Left colon (tissue), 2 donors: ENCODE results near the gene ZYX. TPM values are rescaled to one million over a fixed set of nuclear protein-coding genes. Genes with fewer than 3 reads are reported as not detected.
"Not testable (repeated sequence)": the region's sequence is repeated elsewhere in the genome, so short reads cannot be mapped to it uniquely, and the experiment has no call there.

Experiments used
- ATAC-seq: fragments of 200-7000 bp; cut with Tn5 transposase; one replicate; pipeline ENCODE4 v1.9.1; 2020; ENCODE audit warnings: mild to moderate bottlenecking, moderate library complexity
- DNase-seq, 2 donors: peaks; one replicate each; pipeline ENCODE4 v3.0.0-alpha.2; 2020
- intact Hi-C, 2 donors: fragments of 100-400 bp; cut with DNase I in 1 of 2; cut with micrococcal nuclease in 1 of 2; formaldehyde crosslinking; loops; one replicate each; pipeline versions ENCODE4 v1.11.2 to v1.14.0; 2022; cut with DNase I, micrococcal nuclease
- total RNA-seq, 2 donors: library from RNA; stranded (reverse); fragmentation: NEBNext Ultra II Directional; extraction: Animal tissue kit (Norgen Biotek cat#: 25700); gene quantifications; one replicate each; pipeline ENCODE4 v1.2.1, GENCODE V29; 2021
- donor health status: DM: no; HTN: no; CAD: no.
- donor health status: DM: yes; HTN: yes; CAD: no.

ZYX gene
- total RNA-seq, 2 donors from 2014 or later = 70.1 to 84.4 TPM

DNA sequence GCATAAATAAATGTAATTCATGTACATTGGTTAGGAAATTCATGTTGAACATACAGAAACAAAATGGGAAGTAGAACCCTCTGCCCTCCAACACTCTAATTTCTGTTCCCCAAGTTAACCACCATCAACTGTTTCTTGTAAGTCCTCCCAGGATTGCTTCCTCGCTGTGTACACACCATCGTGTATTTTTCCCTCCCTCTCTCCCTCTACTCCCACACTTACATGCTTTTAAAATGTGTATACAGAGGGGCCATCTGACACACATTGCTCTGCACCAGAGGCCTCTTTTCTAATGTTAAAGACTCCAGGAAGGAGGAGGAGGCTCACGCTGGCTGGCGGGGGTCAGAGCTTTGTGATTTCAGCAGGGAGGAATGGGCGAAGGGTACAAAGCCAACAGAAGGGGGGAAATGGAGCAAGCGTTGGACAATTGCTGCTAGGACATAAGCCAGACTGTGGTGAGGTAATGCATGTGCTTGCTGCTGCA, 29.4 kb downstream of the ZYX start:
- intact Hi-C loops = loop anchor here in 1 of 2 donors (10.0 kb wide), 1 partner anchor 86 kb away; no protein-coding TSS in a partner anchor
- ATAC-seq (no peak), DNase-seq (no peak)

DNA sequence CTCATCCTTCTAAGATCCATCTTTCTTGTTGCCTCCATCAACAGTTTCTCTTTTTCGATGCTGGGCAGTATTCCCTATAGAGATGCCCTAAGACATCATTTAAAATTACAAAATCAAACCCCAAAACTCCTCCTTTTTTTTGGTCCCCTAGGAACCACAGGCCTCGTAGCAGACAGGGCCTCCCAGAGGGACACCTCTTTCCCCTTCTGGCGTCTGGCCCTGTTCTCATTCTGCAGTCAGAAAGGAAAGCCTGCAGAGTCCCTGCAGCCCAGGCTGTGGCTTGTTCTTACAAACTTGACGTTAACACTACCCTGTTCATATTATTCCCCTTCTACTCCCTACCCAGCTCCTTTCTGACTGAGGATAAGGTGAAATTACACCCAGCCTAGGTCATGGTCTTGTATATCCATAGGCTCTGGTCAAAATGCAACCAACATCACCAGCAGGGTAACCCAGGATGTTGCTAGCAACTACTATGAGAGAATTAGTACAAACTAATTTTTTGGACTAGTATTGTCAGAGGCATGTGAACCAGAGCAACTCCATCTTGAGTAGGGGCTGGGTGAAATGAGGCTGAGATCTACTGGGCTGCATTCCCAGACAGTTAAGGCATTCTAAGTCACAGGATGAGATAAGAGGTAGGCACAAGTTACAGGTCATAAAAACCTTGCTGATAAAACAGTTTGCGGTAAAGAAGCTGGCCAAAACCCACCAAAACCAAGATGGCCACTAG, 31.0 kb downstream of the ZYX start:
- DNase-seq (no peak), ATAC-seq (no peak)
- intact Hi-C loops = loop anchor here in 1 of 2 donors (10.0 kb wide), 1 partner anchor 87 kb away; no protein-coding TSS in a partner anchor

DNA sequence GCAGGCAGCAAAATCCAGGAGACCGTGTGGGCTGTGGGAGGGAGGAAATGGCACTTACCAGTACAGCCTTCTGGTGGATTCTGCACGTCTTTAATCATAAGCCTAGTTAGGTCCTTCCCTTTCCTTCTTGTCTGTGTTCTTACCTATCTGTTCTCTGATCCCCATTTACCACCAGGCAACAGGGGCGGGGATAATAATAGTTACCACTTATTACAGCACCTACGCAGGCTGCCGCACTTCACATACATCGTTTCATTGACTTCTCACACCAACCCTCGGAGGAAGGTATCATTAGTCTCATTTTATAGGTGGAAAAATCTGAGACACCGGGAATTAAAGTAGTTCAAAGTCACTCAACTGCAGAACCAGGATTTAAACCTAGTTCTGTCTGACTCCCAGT, 32.0 kb downstream of the ZYX start:
- DNase-seq = no peak
- intact Hi-C loops = loop anchor here in 1 of 2 donors (10.0 kb wide), 1 partner anchor 88 kb away; no protein-coding TSS in a partner anchor
- ATAC-seq = no peak

DNA sequence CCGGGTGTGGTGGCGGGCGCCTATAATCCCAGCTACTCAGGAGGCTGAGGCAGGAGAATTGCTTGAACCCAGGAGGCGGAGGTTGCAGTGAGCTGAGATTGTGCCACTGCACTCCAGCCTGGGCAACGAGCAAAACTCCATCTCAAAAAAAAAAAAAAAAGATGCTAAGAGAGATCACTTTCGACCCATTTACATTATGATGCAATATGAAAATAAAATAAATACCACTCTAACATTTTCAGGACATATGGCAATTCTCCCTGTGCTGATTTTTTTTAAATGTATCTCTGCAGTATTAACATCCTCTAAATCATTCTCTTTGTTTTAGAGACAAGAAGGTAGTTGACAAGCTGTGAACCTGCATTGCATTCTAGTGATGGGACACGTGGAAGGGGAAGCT, 34.1 kb downstream of the ZYX start:
- ATAC-seq, DNase-seq: not testable (repeated sequence)
- intact Hi-C loops = loop anchor here in 1 of 2 donors (10.0 kb wide), 1 partner anchor 90 kb away; no protein-coding TSS in a partner anchor

DNA sequence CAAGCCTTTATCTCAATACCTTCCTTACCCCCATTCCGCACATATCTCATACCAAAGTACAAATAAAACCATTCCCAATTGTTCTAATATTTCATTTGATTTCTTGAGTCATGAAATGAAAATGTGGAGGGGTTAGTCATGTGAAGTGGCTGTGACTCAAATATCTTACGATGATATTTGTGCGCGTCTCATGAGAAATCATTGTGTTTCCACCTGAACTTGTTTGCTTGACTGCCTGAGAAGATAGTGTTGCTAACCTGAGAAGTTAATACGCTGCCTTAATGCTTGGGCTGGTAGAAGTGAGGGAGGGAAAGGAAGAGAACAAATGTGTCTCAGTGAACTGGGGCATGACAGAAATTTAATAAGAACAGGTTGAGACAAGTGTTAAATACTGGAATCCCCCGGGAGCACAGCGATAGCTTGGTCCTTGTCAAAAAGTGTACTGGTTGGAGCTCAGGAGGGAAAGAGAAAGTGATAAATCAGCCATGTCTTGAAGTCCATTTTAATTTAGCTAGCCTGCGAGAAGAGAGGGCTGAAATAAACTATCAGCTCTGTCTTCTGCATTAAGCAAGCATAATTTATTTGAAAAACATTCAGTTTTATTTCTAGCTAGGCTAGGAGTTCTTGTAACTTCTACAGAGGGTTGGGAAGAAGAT, 34.7 kb downstream of the ZYX start:
- ATAC-seq (no peak), DNase-seq (no peak)
- intact Hi-C loops = loop anchor here in 1 of 2 donors (2.0 to 10.0 kb wide), 2 partner anchors 91 to 175 kb away; no protein-coding TSS in a partner anchor

DNA sequence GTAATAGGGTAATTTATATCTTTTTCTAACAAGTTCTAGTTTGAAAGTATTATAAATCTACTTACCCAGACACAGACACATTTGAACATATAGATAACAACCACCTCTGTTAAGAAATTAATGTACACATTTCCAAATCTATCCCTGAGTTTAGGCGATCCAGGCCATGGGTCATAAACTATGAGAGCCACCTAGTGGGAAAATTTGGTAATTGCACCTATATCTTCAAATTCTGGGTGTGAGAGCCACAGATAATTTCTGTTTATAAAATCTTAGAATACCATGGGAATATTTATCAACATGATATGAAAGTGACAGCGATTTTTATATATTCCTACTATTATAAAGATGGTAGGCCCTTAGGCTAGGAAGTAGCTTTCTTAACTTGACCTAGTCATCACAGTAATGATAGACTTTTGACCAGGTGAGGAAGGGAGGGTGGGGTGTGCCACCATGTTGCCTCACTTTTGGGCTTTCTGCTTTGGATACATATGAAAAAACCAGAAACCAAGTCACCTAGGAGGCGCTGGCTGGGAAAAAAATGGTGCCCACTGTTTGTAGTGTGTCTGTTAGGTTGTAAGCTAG, 35.5 kb downstream of the ZYX start:
- DNase-seq (no peak), ATAC-seq (peak; percentile 39)
- intact Hi-C loops = loop anchor here in 1 of 2 donors (2.0 to 10.0 kb wide), 2 partner anchors 92 to 176 kb away; no protein-coding TSS in a partner anchor

DNA sequence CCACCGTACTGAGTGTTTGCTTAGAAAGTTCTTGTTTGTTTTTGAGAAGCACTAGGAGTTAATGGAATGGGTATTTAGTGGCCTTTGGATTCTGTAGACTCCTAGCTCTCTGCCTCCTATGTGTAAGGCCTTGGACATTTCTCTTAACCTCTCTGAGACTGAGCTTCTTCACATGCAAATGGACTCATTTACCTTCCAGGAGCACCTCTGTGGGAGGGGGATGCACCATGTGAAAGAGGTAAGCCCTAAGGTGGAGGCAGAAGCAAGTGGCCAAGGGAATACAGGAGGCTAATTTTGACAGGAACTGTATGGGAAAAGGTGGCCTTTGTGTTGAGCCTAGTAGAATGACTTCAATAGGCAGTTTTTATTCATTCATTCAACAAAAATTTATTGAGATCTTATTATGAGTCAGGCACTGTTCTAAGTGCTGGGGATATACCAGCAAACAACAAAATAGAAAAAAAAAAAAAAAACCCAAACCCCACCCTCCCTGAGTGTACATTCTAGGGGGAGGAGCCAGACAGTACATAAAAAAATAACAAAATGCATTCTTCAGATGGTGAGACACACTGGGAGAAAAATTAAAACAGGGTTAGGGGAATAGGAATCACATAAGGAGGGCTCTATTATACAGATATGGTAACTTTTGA, 36.7 kb downstream of the ZYX start:
- peak; percentile 22 for ATAC-seq
- intact Hi-C loops = loop anchor here in 1 of 2 donors (2.0 to 10.0 kb wide), 2 partner anchors 93 to 177 kb away; no protein-coding TSS in a partner anchor
- DNase-seq = no peak

DNA sequence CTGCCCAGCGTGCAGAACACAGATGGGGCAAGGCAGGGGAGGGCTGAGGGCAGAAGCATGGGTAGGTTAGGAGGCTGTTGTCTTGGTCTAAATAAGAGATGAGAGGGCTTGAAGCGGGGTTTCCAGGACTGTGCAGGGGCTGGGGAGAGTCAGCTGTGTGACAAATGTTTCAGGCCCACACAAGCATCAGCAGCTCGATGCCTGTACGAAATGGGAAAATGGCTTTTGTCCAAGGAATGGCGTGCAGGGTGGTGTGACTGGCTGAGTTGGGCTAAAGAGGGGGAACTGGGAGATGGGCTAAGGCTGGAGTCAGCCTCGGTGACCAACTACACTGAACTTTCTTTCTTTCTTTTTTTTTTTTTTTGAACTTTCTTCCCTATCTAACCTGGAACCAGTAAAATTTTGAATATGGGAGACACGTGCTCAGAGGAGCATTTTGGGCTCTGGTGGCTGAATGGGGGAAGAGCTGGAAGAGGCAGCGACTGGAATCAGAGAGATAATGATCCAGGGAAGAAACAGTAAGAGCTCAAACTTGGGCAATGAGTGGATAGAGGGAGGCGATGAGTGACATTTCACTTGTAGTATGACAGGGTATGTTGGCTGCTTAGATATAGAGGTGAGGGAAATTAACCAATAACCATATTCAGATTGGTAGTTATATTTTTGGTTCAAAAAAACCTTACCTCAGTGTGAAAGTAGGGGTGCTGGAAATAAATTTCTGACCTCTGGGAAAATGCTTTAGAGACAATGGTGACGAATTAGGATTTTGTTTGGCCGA, 37.7 kb downstream of the ZYX start:
- intact Hi-C loops = loop anchor here in 1 of 2 donors (10.0 kb wide), 1 partner anchor 94 kb away; no protein-coding TSS in a partner anchor

DNA sequence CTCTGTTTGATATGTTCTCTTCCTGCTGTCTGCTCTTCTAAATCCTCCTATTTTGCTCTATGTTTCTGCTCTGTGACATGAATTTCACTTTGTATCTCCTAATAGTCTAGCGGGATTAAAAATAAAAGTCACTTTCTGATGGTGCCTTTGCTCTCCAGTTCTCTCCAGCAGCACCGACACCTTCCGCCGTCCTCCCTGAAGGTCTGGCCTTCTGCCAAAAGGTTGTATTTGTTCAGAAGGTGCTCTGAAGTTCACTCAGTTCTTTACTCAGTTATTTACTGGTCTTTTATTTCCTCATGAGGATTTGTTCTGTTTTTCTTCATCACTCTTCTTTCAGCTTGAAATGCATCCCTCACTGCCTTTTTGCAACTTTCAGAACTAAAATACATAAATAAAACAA, 38.7 kb downstream of the ZYX start:
- peak; percentile 94 for ATAC-seq
- peak; percentile 59 to 68 for DNase-seq
- intact Hi-C loops = loop anchor here in 1 of 2 donors (10.0 kb wide), 1 partner anchor 95 kb away; no protein-coding TSS in a partner anchor

More for the DNA sequence above, 37.7 kb downstream of the ZYX start:
- no peak for DNase-seq
- no peak for ATAC-seq

DNA sequence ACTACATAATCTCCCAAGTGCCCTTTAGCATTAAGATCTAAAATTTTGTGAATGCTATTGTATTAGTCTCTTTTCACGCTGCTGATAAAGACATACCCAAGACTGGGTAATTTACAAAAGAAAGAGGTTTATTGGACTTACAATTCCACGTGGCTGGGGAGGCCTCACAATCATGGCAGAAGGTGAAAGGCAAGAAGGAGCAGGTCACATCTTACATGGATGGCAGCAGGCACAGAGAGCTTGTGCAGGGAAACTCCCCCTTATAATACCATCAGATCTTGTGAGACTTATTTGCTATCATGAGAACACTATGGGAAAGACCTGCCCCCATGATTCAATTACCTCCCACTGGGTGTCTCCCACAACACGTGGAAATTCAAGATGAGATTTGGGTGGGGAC, 39.5 kb downstream of the ZYX start:
- DNase-seq, ATAC-seq, intact Hi-C loops: not testable (repeated sequence)

DNA sequence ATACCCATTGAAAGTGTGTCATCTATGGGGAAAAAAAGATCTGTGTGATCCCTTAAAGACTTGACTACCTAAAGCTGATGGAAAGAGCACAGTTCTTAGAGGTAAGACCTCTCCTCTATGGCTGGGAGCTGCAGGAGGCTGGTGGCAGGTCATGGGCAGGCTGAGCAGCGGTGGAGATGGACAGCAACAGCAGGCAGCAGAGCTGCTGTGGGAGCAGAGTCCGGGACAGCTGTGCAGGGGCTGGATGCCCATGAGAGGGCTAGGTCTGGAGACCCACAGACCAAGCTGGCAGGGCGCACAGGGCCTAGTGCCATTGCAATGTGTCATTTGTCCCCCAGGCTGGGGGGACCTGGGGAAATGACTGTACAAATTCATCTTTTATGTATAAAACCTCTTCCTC, 40.9 kb downstream of the ZYX start:
- ATAC-seq (no peak), DNase-seq (no peak)
- intact Hi-C loops = no loop called here

DNA sequence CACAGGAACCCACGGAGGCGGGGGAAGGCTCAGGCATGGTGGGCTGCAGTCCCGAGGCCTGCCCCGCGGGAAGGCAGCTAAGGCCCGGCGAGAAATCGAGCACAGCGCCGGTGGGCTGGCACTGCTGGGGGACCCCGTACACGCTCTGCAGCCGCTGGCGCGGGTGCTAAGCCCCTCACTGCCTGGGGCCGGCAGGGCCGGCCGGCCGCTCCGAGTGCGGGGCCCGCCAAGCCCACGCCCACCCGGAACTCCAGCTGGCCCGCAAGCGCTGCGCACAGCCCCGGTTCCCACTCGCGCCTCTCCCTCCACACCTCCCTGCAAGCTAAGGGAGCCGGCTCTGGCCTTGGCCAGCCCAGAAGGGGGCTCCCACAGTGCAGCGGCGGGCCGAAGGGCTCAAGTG, 43.3 kb downstream of the ZYX start:
- DNase-seq, intact Hi-C loops, ATAC-seq: not testable (repeated sequence)

DNA sequence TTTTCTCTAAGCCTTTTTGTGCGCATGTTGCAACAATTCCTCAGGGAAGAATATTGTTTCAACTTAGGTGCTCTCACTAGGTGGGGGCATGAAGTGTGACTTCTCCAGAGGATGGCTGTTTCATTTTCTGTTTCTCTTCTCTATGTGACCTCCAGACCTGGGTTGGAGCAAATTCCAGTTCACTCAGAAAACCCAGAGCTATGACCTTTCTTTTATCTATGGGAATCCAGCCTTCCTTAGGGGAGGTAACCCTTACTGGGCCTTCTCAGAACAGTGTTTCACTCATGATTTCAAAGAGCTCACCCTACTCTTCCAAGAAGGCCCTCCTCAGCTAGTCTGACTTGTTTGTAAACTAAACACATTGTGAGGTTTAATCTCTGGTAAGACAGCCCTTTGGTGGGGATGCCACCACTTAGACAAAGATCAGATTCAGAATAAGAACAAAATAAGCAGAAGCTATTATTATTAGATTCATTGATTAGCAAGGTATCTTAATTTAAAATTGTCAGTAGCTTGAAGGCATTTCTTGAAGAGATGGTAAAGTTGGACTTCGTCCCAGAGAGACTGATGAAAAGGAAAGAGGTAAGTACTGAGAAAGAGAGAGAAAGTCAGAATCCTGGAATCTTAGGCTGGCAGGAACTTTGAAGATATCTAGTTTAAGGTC, 45.5 kb downstream of the ZYX start:
- ATAC-seq = no peak
- intact Hi-C loops = no loop called here
- no peak for DNase-seq

DNA sequence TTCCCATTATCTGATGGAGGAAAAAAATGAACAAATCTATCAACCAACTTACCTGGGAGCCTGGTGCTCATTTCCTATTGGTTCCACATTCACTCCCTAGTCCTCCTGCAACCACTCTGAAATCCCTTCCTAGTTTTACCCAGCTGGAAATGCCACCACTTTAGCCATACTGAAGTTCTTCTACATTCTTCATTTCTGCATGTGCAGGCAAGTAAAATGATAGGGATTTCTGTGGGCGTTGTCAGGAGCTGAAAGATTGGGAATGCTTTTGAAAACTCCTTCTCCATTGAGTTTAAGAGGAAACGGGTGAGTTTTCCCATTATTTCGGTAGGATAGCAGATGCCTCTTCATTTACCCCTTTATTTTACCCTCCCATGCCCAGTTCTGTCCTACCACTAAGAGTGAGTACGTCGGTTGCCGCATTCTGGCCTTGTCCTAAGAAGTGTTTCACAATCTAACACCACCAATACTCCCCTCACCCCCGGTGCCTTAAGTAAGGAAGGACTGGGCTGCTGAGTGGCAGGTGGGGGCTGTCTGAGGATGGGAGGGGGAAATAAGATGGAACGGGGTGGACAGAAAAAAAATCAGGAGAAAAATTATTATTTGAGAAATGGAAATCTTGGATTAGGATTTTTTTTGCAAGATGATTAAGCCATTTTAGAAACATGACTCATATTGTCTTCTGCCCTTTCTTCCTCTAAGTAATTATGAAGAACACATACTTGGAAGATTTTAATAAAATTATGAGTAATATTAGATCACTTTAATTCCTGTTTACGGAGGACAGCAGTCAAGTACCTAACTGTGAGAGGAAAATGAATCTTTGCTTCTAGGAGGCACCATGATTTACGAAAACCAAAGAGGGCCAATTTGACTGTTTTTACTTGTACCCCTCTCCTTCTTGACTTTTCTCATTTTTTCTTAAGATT, 48.9 kb downstream of the ZYX start:
- intact Hi-C loops = no loop called here

DNA sequence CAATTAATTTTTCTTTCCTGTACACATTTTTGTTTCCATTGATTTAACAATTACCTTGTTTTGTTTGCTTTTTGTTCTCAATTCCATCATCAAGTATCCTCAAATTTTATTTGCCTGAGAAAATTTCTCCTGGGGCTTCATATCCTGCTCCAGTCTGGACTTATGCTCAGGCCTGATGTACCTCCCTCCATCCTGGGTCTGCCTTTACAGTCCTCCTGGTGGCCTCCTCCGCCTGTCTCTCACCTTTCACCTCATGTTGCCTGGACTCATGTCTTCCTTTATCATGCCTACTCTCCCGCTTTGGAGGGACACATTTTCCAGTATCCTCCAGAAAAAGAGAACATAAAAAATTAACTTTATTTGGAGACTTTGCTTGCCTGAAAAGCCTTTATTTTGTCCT, 50.0 kb downstream of the ZYX start:
- DNase-seq (no peak), ATAC-seq (no peak)
- intact Hi-C loops = no loop called here

More for the DNA sequence above, 48.9 kb downstream of the ZYX start:
- DNase-seq = no peak
- ATAC-seq = no peak

DNA sequence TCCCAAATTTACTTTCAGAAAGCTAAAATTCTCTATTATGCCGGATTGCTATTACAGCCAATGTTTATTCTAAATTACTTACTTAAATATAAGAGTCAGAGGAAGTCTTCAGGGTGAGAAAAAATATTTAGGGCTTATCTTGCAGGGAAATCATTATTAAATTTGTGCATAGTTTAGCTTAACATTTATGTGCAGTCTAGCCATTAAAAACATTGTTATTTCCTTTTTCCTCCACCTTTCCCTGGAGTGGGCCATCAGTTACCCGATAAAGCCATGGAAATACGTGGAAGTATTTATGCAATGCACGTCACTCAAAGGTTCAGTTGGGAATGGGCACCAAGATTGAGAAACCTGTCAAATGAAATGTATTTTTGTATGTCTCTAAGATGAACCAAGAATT, 52.6 kb downstream of the ZYX start:
- DNase-seq = no peak
- no peak for ATAC-seq
- intact Hi-C loops = no loop called here
